Measurements from ENCODE around the gene HLA-DRA.
"Not testable (repeated sequence)": the region's sequence is repeated elsewhere in the genome, so short reads cannot be mapped to it uniquely, and the experiment has no call there.

HLA-DRA gene

DNA sequence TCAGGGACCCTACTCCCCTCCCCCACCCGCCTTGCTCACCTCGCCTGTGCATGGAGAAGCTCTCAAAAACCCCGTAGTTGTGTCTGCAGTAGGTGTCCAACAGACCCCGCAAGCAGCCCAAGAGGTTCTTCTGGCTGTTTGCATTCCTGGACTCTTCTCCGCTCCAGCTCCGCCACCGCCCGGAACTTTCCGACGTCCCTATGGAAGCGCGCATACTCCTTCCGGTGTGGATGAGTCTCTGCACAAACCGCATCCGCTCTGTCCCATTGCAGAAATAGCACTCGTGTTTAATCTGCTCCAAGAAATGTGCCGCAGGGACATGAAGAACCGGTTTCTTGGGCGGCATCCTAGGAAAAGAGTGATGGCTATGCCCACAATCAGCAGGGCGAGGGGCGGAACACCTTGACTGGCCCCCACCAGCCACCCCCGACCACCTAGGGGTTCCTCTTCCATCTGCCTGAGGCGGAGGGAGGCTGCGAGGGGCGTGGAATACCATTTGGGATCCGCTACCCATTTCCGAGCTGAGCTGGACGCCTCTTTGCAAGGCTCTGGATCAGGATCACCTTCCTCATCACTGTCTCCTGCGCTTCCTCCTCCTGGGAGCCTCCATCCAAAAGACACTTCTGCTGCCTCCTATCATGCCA, 20.2 kb downstream of the HLA-DRA start:
- no peak overlapping the region for H3K27ac ChIP-seq (ENCODE audit: low read depth, low read length)

DNA sequence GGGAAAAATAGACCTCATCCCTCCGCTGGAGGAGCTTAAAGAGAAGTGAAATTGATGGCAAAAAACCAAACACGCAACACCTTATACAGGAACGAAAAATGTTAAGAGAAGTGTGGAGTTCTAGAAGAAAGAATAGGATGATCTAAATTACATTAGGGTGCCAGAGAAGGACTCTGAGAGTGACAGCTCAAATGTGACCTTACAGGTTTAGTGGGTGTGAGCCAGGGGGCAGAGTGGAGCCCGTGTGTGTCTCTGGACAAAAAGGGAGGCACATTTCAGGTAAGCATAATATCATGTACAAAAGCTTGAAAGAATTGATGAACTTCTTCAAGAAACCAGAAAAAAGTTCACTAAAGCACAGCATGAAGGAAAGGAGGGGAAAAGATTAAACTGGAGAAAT, 20.8 kb downstream of the HLA-DRA start:
- H3K27me3 ChIP-seq (ENCODE audit: insufficient read depth, low read length, poor library complexity), result no peaks in the 10 kb centered on the region
- no peak overlapping the region for H2AK5ac ChIP-seq (ENCODE audit: low read length)
- H3K4me2 ChIP-seq (ENCODE audit: low read length), result no peak overlapping the region
- H3K23ac ChIP-seq (ENCODE audit: low read length), result no peak overlapping the region
- no peak overlapping the region for H4K5ac ChIP-seq (ENCODE audit: low read length)
- no peaks in the 10 kb centered on the region for H3K4me1 ChIP-seq (ENCODE audit: control insufficient read depth, low read depth, low read length)
- H2BK5ac ChIP-seq (ENCODE audit: low read length), result no peak overlapping the region
- no peak overlapping the region for H3K4ac ChIP-seq (ENCODE audit: low read depth, low read length)
- H4K8ac ChIP-seq (ENCODE audit: low read depth, low read length), result no peak overlapping the region
- no peak for DNase-seq
- H3K27ac ChIP-seq (ENCODE audit: low read depth, low read length), result no peak overlapping the region
- no peak overlapping the region for H3K4me3 ChIP-seq (ENCODE audit: low read length)
- no peak overlapping the region for H3K18ac ChIP-seq (ENCODE audit: low read length)
- WGBS (ENCODE audit: extremely low coverage, insufficient coverage, low lambda C conversion rate), result no CpG with 5 or more reads among the region's 4 CpGs
- no peak overlapping the region for H2BK15ac ChIP-seq (replicated peaks; ENCODE audit: low read depth)
- no peak overlapping the region for H2BK120ac ChIP-seq (ENCODE audit: low read depth, low read length)
- H3K56ac ChIP-seq (ENCODE audit: low read length), result no peak overlapping the region
- H3K36me3 ChIP-seq (ENCODE audit: control insufficient read depth, insufficient read depth, low read length), result no peaks in the 10 kb centered on the region
- no peaks in the 10 kb centered on the region for H3K79me2 ChIP-seq (ENCODE audit: control insufficient read depth, insufficient read depth, low read length)
- H3K79me1 ChIP-seq (ENCODE audit: low read length), result no peaks in the 10 kb centered on the region
- no peak overlapping the region for H3K9ac ChIP-seq (ENCODE audit: low read length)

More for the DNA sequence above, 20.2 kb downstream of the HLA-DRA start:
- Histone ChIP-seq H2BK5ac (ENCODE audit: low read length) (no peak overlapping the region), H3K4ac (ENCODE audit: low read depth, low read length) (no peak overlapping the region), H4K8ac (ENCODE audit: low read depth, low read length) (no peak overlapping the region), H2BK120ac (ENCODE audit: low read depth, low read length) (no peak overlapping the region), H3K23ac (ENCODE audit: low read length) (no peak overlapping the region), H3K27me3 (ENCODE audit: insufficient read depth, low read length, poor library complexity) (no peaks in the 10 kb centered on the region), H3K79me2 (ENCODE audit: control insufficient read depth, insufficient read depth, low read length) (no peaks in the 10 kb centered on the region), H3K56ac (ENCODE audit: low read length) (no peak overlapping the region), H2AK5ac (ENCODE audit: low read length) (no peak overlapping the region), H3K4me1 (ENCODE audit: control insufficient read depth, low read depth, low read length) (no peaks in the 10 kb centered on the region), H2BK15ac (replicated peaks; ENCODE audit: low read depth) (no peak overlapping the region), H4K5ac (ENCODE audit: low read length) (no peak overlapping the region), H3K79me1 (ENCODE audit: low read length) (no peaks in the 10 kb centered on the region), H3K36me3 (ENCODE audit: control insufficient read depth, insufficient read depth, low read length) (no peaks in the 10 kb centered on the region), H3K4me2 (ENCODE audit: low read length) (no peak overlapping the region), H3K18ac (ENCODE audit: low read length) (no peak overlapping the region), H3K4me3 (ENCODE audit: low read length) (no peak overlapping the region), H3K9ac (ENCODE audit: low read length) (no peak overlapping the region)
- no peak for DNase-seq
- no CpG with 5 or more reads among the region's 29 CpGs for WGBS (ENCODE audit: extremely low coverage, insufficient coverage, low lambda C conversion rate)

DNA sequence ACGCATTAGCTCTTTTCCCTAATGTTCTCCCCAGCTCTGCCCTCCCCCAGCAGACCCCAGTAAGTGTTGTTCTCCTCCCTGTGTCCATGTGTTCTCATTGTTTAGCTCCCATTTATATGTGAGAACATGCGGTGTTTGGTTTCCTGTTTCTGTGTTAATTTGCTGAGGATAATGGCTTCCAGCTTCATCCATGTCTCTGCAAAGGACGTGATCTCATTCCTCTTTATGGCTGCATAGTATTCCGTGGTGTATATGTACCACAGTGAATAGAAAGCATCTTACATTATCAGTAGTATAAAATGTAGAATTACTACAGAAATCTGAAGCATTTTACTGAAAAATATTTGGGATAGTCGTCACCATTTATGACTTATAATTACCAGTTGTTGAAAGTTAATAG, 21.8 kb downstream of the HLA-DRA start:
- no peak overlapping the region for H4K5ac ChIP-seq (ENCODE audit: low read length)
- H2BK5ac ChIP-seq (ENCODE audit: low read length), result no peak overlapping the region
- no peak overlapping the region for H4K8ac ChIP-seq (ENCODE audit: low read depth, low read length)
- no peak overlapping the region for H2AK5ac ChIP-seq (ENCODE audit: low read length)
- no peak overlapping the region for H3K18ac ChIP-seq (ENCODE audit: low read length)
- no peak overlapping the region for H2BK120ac ChIP-seq (ENCODE audit: low read depth, low read length)
- H3K36me3 ChIP-seq (ENCODE audit: control insufficient read depth, insufficient read depth, low read length), result no peaks in the 10 kb centered on the region
- no peak overlapping the region for H3K4ac ChIP-seq (ENCODE audit: low read depth, low read length)
- H3K79me2 ChIP-seq (ENCODE audit: control insufficient read depth, insufficient read depth, low read length), result no peaks in the 10 kb centered on the region
- no peak for DNase-seq
- no CpG with 5 or more reads among the region's 5 CpGs for WGBS (ENCODE audit: extremely low coverage, insufficient coverage, low lambda C conversion rate)
- H3K9ac ChIP-seq (ENCODE audit: low read length), result no peak overlapping the region
- H3K4me1 ChIP-seq (ENCODE audit: control insufficient read depth, low read depth, low read length), result no peaks in the 10 kb centered on the region
- no peak overlapping the region for H3K4me2 ChIP-seq (ENCODE audit: low read length)
- no peak overlapping the region for H2BK15ac ChIP-seq (replicated peaks; ENCODE audit: low read depth)
- no peak overlapping the region for H3K23ac ChIP-seq (ENCODE audit: low read length)
- H3K27ac ChIP-seq (ENCODE audit: low read depth, low read length), result no peak overlapping the region
- no peaks in the 10 kb centered on the region for H3K27me3 ChIP-seq (ENCODE audit: insufficient read depth, low read length, poor library complexity)
- H3K56ac ChIP-seq (ENCODE audit: low read length), result no peak overlapping the region
- no peak overlapping the region for H3K4me3 ChIP-seq (ENCODE audit: low read length)
- no peaks in the 10 kb centered on the region for H3K79me1 ChIP-seq (ENCODE audit: low read length)

DNA sequence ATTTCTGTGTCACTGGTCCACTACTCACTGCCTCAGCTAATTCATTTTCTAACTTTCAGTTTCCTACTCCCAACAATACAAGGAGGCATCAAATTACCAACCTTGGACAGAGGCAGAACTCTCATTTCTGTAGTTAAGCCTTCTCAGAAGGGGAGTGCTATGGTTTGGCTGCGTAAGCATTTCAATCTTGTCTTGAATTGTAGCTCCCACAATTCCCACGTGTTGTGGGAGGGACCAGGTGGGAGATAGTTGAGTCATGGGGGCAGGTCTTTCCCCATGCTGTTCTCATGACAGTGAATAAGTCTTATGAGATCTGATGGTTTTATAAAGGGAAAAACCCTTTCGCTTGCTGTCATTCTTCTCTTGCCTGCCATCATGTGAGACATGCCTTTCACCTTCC, 22.9 kb downstream of the HLA-DRA start:
- no peaks in the 10 kb centered on the region for H3K79me2 ChIP-seq (ENCODE audit: control insufficient read depth, insufficient read depth, low read length)
- no peaks in the 10 kb centered on the region for H3K79me1 ChIP-seq (ENCODE audit: low read length)
- no peak overlapping the region for H3K18ac ChIP-seq (ENCODE audit: low read length)
- no peak overlapping the region for H2AK5ac ChIP-seq (ENCODE audit: low read length)
- H3K27ac ChIP-seq (ENCODE audit: low read depth, low read length), result no peak overlapping the region
- H2BK15ac ChIP-seq (replicated peaks; ENCODE audit: low read depth), result no peak overlapping the region
- no peak overlapping the region for H4K5ac ChIP-seq (ENCODE audit: low read length)
- H3K27me3 ChIP-seq (ENCODE audit: insufficient read depth, low read length, poor library complexity), result no peaks in the 10 kb centered on the region
- no peaks in the 10 kb centered on the region for H3K36me3 ChIP-seq (ENCODE audit: control insufficient read depth, insufficient read depth, low read length)
- H3K4me3 ChIP-seq (ENCODE audit: low read length), result no peak overlapping the region
- no peaks in the 10 kb centered on the region for H3K4me1 ChIP-seq (ENCODE audit: control insufficient read depth, low read depth, low read length)
- no peak overlapping the region for H3K4me2 ChIP-seq (ENCODE audit: low read length)
- H3K23ac ChIP-seq (ENCODE audit: low read length), result no peak overlapping the region
- no peak overlapping the region for H4K8ac ChIP-seq (ENCODE audit: low read depth, low read length)
- DNase-seq, result no peak
- no peak overlapping the region for H3K4ac ChIP-seq (ENCODE audit: low read depth, low read length)
- WGBS (ENCODE audit: extremely low coverage, insufficient coverage, low lambda C conversion rate), result no CpG with 5 or more reads among the region's 3 CpGs
- no peak overlapping the region for H2BK120ac ChIP-seq (ENCODE audit: low read depth, low read length)
- no peak overlapping the region for H3K9ac ChIP-seq (ENCODE audit: low read length)
- no peak overlapping the region for H2BK5ac ChIP-seq (ENCODE audit: low read length)
- H3K56ac ChIP-seq (ENCODE audit: low read length), result no peak overlapping the region

DNA sequence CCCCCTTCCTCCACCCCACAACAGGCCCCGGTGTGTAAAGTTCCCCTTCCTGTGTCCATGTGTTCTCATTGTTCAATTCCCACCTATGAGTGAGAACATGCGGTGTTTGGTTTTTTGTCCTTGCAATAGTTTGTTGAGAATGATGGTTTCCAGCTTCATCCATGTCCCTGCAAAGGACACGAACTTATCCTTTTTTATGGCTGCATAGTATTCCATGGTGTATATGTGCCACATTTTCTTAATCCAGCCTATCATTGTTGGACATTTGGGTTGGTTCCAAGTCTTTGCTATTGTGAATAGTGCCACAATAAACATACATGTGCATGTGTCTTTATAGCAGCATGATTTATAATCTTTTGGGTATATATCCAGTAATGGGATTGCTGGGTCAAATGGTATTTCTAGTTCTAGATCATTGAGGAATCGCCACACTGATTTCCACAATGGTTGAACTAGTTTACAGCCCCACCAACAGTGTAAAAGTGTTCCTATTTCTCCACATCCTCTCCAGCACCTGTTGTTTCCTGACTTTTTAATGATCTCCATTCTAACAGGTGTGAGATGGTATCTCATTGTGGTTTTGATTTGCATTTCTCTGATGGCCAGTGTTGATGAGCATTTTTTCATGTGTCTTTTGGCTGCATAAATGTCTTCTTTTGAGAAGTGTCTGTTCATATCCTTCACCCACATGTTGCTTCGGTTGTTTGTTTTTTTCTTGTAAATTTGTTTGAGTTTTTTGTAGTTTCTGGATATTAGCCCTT, 28.2 kb downstream of the HLA-DRA start:
- not testable (repeated sequence) for H3K56ac ChIP-seq (ENCODE audit: low read length); H4K8ac ChIP-seq (ENCODE audit: low read depth, low read length); H3K4me2 ChIP-seq (ENCODE audit: low read length); H3K23ac ChIP-seq (ENCODE audit: low read length); H3K4ac ChIP-seq (ENCODE audit: low read depth, low read length); H3K4me1 ChIP-seq (ENCODE audit: control insufficient read depth, low read depth, low read length); H2BK5ac ChIP-seq (ENCODE audit: low read length); H3K9ac ChIP-seq (ENCODE audit: low read length); H2BK15ac ChIP-seq (replicated peaks; ENCODE audit: low read depth); H4K5ac ChIP-seq (ENCODE audit: low read length); H3K79me2 ChIP-seq (ENCODE audit: control insufficient read depth, insufficient read depth, low read length); H2AK5ac ChIP-seq (ENCODE audit: low read length); H3K36me3 ChIP-seq (ENCODE audit: control insufficient read depth, insufficient read depth, low read length); H3K79me1 ChIP-seq (ENCODE audit: low read length); H3K4me3 ChIP-seq (ENCODE audit: low read length); DNase-seq; H3K18ac ChIP-seq (ENCODE audit: low read length); H3K27ac ChIP-seq (ENCODE audit: low read depth, low read length); H2BK120ac ChIP-seq (ENCODE audit: low read depth, low read length); H3K27me3 ChIP-seq (ENCODE audit: insufficient read depth, low read length, poor library complexity)
- WGBS (ENCODE audit: extremely low coverage, insufficient coverage, low lambda C conversion rate), result no CpG with 5 or more reads among the region's 5 CpGs
